ENCODE results near the gene G6PC2. TPM values are rescaled to one million over a fixed set of nuclear protein-coding genes. Genes with fewer than 3 reads are reported as not detected.

Gene G6PC2
- total and polyA plus RNA-seq, 2 of the 8 experiments (the other 6 are each of a cell fraction or from before 2014, with no cell fraction given): not detected

DNA sequence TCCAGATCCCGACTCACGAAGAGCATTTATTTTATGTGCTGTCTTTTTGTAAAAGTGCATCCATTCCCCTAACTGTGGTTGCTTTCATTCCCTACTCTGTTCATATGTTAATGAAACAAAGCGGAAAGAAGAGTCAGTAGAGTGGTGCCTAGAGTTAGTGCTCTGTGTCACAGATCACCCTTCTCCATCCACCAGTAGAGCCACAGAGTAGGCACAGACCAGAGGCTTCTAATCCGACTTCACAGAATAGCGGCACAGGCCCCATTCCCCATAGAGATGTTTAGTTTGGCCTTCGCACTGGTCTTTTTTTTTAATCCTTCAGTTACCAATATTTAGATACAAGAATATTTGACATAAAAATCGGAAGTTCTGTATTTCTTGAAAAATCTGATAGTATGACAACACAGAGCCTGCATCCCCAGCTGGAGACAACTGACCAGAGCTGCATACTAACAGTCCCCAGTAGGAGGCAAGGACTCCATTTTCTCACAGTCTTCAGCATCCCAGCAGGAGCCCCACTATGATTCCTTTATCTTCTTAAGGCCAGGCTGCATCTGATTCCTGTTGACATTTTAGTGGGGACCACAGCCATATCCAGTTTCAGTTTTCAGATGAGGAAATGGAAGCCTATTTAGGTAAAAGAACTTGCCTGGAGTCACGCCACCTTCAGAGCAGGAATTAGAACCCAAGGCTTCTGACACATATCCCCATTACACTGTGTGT lies 7.0 kb downstream of the G6PC2 start (continued):
- TF ChIP-seq RAD21 (IDR thresholded peaks at IDR 0.05 in 1 of 2, conservative IDR thresholded peaks at IDR 0.05 in 1 of 2; ENCODE audit: low read depth in 2 of 2, low read length in 2 of 2) (no peak), ZNF274 (IDR thresholded peaks at IDR 0.05; ENCODE audit: borderline replicate concordance, extremely low read depth, low read length) (no peak)
